ENCODE data around the gene N4BP2L1.

GRCh38 chr13:32445461-32445860 is 17.5 kb upstream of the N4BP2L1 start:
- TF ChIP-seq CTCF (IDR thresholded peaks at IDR 0.05) (no peak), POLR2A (IDR thresholded peaks at IDR 0.05) (no peak)
